HepG2 (cell line): ENCODE results near the gene GALNT10. TPM values are rescaled to one million over a fixed set of nuclear protein-coding genes. Genes with fewer than 3 reads are reported as not detected.

ENCODE experiments used
- ATAC-seq: fragments of 200-7000 bp; cut with Tn5 transposase; 3 replicates; pipeline ENCODE4 v1.9.1; 2020; ENCODE audit warnings: mild to moderate bottlenecking, moderate library complexity
- BruUV-seq: library from RNA; stranded (reverse); fragments of 400-500 nt; replicated peaks from 2 replicates; lab custom pipeline; 2021; lab: Mats Ljungman, UMichigan
- CTCF ChIA-PET: fragments of 300-600 bp; formaldehyde crosslinking; extraction: SDS; loops from one replicate; lab custom pipeline; 2021; ENCODE audit warnings: low total read pairs, inconsistent platforms, low intra/inter-chr PET ratio; lab: Yijun Ruan, JAX
- POLR2A ChIA-PET: fragments of 350-600 bp; sonication (Branson Sonifier 250); formaldehyde crosslinking; loops from one replicate; lab custom pipeline; 2020; ENCODE audit warnings: antibody characterized with exemption, inconsistent platforms; lab: Yijun Ruan, JAX
- DNase-seq: peaks from one replicate; pipeline ENCODE4 v3.0.0-alpha.2; 2015; ENCODE audit warnings: low spot score
- FAIRE-seq: peaks from 3 replicates; lab custom pipeline; 2011; peaks lifted over from hg19 to GRCh38; lab: Jason Lieb, UNC
- H2AFZ ChIP-seq: one replicate; pipeline ENCODE4 v1.6.1; 2011; ENCODE audit warnings: low read length, inconsistent platforms
- H3K27ac ChIP-seq: fragments of 300-600 bp; 3 replicates; pipeline ENCODE4 v1.8.0; 2011; ENCODE audit warnings: mixed run types, mild to moderate bottlenecking, mixed read lengths, low read length, inconsistent platforms; ENCODE audit not compliant: insufficient read depth; ENCODE audit errors: extremely low read length
- H3K27me3 ChIP-seq, 2 experiments: fragments of 200-600 bp in 1 of 2; 2 replicates in 1 of 2; 3 replicates in 1 of 2; pipeline versions ENCODE4 v1.6.0 to v1.8.0; 2011; ENCODE audit warnings: low read length in 2 of 2, mild to moderate bottlenecking in 2 of 2, moderate library complexity in 2 of 2, inconsistent platforms in 1 of 2; ENCODE audit not compliant: insufficient read depth in 2 of 2, control insufficient read depth in 1 of 2
- H3K36me3 ChIP-seq, 2 experiments: fragments of 200-600 bp in 1 of 2; replicated peaks in 1 of 2; 2 replicates in 1 of 2; 3 replicates in 1 of 2; pipeline versions ENCODE4 v1.5.1 to v1.8.0; 2011; ENCODE audit warnings: low read length in 2 of 2, inconsistent platforms in 1 of 2; ENCODE audit not compliant: insufficient read depth in 2 of 2, control insufficient read depth in 1 of 2
- H3K4me1 ChIP-seq: 2 replicates; pipeline ENCODE4 v1.5.1; 2012; ENCODE audit warnings: low read length, inconsistent platforms; ENCODE audit not compliant: insufficient read depth
- H3K4me2 ChIP-seq: 2 replicates; pipeline ENCODE4 v1.6.0; 2011; ENCODE audit warnings: low read depth, low read length, inconsistent platforms
- H3K4me3 ChIP-seq, 3 experiments: fragments of 200-600 bp in 1 of 3; sonication (generic), shearing (Covaris generic) in 1 of 3; replicated peaks in 1 of 3; 2 replicates each; pipeline ENCODE4 v1.5.1; 2011 to 2016; ENCODE audit warnings: low read length in 3 of 3, inconsistent platforms in 2 of 3, low read depth in 2 of 3, mild to moderate bottlenecking in 2 of 3, control low read depth in 1 of 3, mixed read lengths in 1 of 3; ENCODE audit not compliant: insufficient read depth in 1 of 3
- H3K79me2 ChIP-seq: one replicate; pipeline ENCODE4 v1.6.1; 2011; ENCODE audit warnings: low read length, inconsistent platforms; ENCODE audit not compliant: insufficient read depth
- H3K9ac ChIP-seq: 2 replicates; pipeline ENCODE4 v1.6.0; 2011; ENCODE audit warnings: mild to moderate bottlenecking, low read depth, low read length, inconsistent platforms; ENCODE audit not compliant: insufficient read depth
- H3K9me3 ChIP-seq: 2 replicates; pipeline ENCODE4 v1.5.1; 2012; ENCODE audit warnings: mild to moderate bottlenecking, low read length
- H4K20me1 ChIP-seq: 2 replicates; pipeline ENCODE4 v1.6.0; 2011; ENCODE audit warnings: inconsistent platforms, mild to moderate bottlenecking, low read length, moderate library complexity; ENCODE audit not compliant: insufficient read depth
- CBX1 ChIP-seq: IDR thresholded peaks from one replicate; pipeline ENCODE4 v1.6.1; 2016; ENCODE audit warnings: antibody characterized with exemption, low read depth
- GLI4 ChIP-seq: sonication (generic); formaldehyde crosslinking; IDR thresholded peaks from 2 replicates; pipeline ENCODE4 v1.5.1; 2020; ENCODE audit warnings: missing genetic modification reagents, mild to moderate bottlenecking, moderate library complexity, borderline replicate concordance
- HMGXB4 ChIP-seq, 2 experiments: sonication (generic) in 1 of 2; formaldehyde crosslinking in 1 of 2; IDR thresholded peaks; 2 replicates each; pipeline versions ENCODE4 v1.4.0 to v1.6.1; 2018 to 2020; ENCODE audit warnings: missing genetic modification reagents in 2 of 2, borderline replicate concordance in 1 of 2, low read depth in 1 of 2, mild to moderate bottlenecking in 1 of 2, missing biosample characterization in 1 of 2
- HNF4G ChIP-seq, 2 experiments: sonication (generic) in 1 of 2; formaldehyde crosslinking in 1 of 2; IDR thresholded peaks; 2 replicates each; pipeline versions ENCODE4 v1.4.0 to v1.6.1; 2011 to 2020; ENCODE audit warnings: borderline replicate concordance in 2 of 2, low read depth in 2 of 2, mild to moderate bottlenecking in 2 of 2, low read length in 1 of 2, missing genetic modification reagents in 1 of 2, moderate library complexity in 1 of 2
- HOXA7 ChIP-seq: sonication (generic); formaldehyde crosslinking; IDR thresholded peaks from 2 replicates; pipeline ENCODE4 v1.8.1; 2022; ENCODE audit warnings: mild to moderate bottlenecking, missing genetic modification reagents, moderate library complexity
- MZF1 ChIP-seq: sonication (generic); formaldehyde crosslinking; IDR thresholded peaks from 2 replicates; pipeline ENCODE4 v1.8.1; 2023; ENCODE audit warnings: mild to moderate bottlenecking, missing genetic modification reagents, borderline replicate concordance
- PBX2 ChIP-seq: IDR thresholded peaks from 2 replicates; pipeline ENCODE4 v1.6.1; 2016; ENCODE audit warnings: control low read depth
- THAP9 ChIP-seq: sonication (generic); formaldehyde crosslinking; IDR thresholded peaks from 2 replicates; pipeline ENCODE4; 2020; ENCODE audit warnings: missing genetic modification reagents, mild to moderate bottlenecking, borderline replicate concordance
- ZNF589 ChIP-seq: sonication (generic); formaldehyde crosslinking; conservative IDR thresholded peaks from 2 replicates; pipeline ENCODE4 v1.8.0; 2022; ENCODE audit warnings: mild to moderate bottlenecking, moderate library complexity, missing genetic modification reagents
- WGBS: methylation state at CpG from one replicate; pipeline ENCODE4 v1.1.6; 2017; ENCODE audit warnings: low lambda C conversion rate; 5-methylcytosine and 5-hydroxymethylcytosine counted together
- in situ Hi-C: cut with HindIII; loops from 2 replicates; pipeline ENCODE4 v1.10.0; 2017; ENCODE audit warnings: low pct_unique_long_range_greater_than_20kb; ENCODE audit not compliant: extremely low pct_ligation_motif_present
- intact Hi-C: fragments of 100-400 bp; cut with micrococcal nuclease; formaldehyde crosslinking; loops from one replicate; pipeline ENCODE4 v1.10.0; 2022; ENCODE audit not compliant: unreplicated experiment
- polyA plus RNA-seq, 8 experiments: library from polyadenylated mRNA; depleted of rRNA in 3 of 8; stranded (reverse) in 7 of 8; unstranded in 1 of 8; fragments of >200 nt; fragmentation: Illumina TruSeq in 4 of 8; extraction: Trizol in 4 of 8; gene quantifications; 2 replicates each; pipeline versions ENCODE4 v1.2.1 to v1.2.3, GENCODE V29; 2011 to 2016; ENCODE audit warnings: low read depth in 4 of 8, missing spikeins in 1 of 8, mixed read lengths in 1 of 8; ENCODE audit not compliant: insufficient read depth in 1 of 8
- total RNA-seq, 5 experiments: library from RNA; depleted of rRNA; stranded (reverse); fragments of >200 nt; fragmentation: Illumina TruSeq; extraction: Trizol; gene quantifications; 2 replicates each; pipeline ENCODE4 v1.2.3, GENCODE V29; 2016; ENCODE audit warnings: low read depth in 1 of 5

The GALNT10 gene
- total and polyA plus RNA-seq, 2 of the 13 experiments (the other 11 are each of a cell fraction or from before 2014, with no cell fraction given), result 8.1 to 11.2 TPM

- Histone ChIP-seq H3K9ac (no peak overlapping the region), H3K79me2 (no peaks in the 10 kb centered on the region)
- WGBS, result 58% methylated on average over 8 of the region's 10 CpGs
Measured at GRCh38 chr5:154191467-154192261, 1.1 kb downstream of the GALNT10 start.

More at GRCh38 chr5:154191467-154192261, 1.1 kb downstream of the GALNT10 start:
- H3K4me2 ChIP-seq, result peak overlapping the region; percentile 95
- no peak for ATAC-seq
- in situ Hi-C loops, result no loop called here
- H3K27me3 ChIP-seq, result peaks cover 0 to 9% of the 10 kb centered on the region in 2 experiments; a peak in 2 of 5 replicates
- POLR2A ChIA-PET, result interaction anchor here (1.1 kb wide), 1 partner anchor 213 kb away, joined by 3 read pairs; no protein-coding TSS in a partner anchor
- H3K36me3 ChIP-seq, result no peaks in the 10 kb centered on the region
- TF ChIP-seq HMGXB4 (CRISPR knock-in tag; IDR thresholded peaks at IDR 0.05; ENCODE audit: borderline replicate concordance in 1 of 2, low read depth in 1 of 2), result no peak
- no peak for TF ChIP-seq HOXA7 (CRISPR knock-in tag)
- TF ChIP-seq ZNF589 (CRISPR knock-in tag), result no peak
- no peak for TF ChIP-seq GLI4
- no peak for TF ChIP-seq THAP9
- no peak for TF ChIP-seq HNF4G (IDR thresholded peaks at IDR 0.05; ENCODE audit: borderline replicate concordance, low read depth, low read length)
- no peak for TF ChIP-seq HNF4G (CRISPR knock-in tag; IDR thresholded peaks at IDR 0.05; ENCODE audit: borderline replicate concordance, low read depth)
- no peak for TF ChIP-seq CBX1
- TF ChIP-seq PBX2 (CRISPR knock-in tag), result no peak
- TF ChIP-seq MZF1, result no peak
- TF ChIP-seq, all 625 proteins: peak for 0
- no peaks in the 10 kb centered on the region for H3K9me3 ChIP-seq
- intact Hi-C loops, result loop anchor here (2.0 kb wide), 1 partner anchor 213 kb away; no protein-coding TSS in a partner anchor
- FAIRE-seq (no peak), DNase-seq (no peak)
- peaks cover 31% of the 10 kb centered on the region for H3K4me1 ChIP-seq
- H3K27ac ChIP-seq, result no peak overlapping the region
- CTCF ChIA-PET, result no interaction called here
- peak overlapping the region in 1 of 3 experiments; percentile 82; a peak in 2 of 6 replicates for H3K4me3 ChIP-seq
- no peaks in the 10 kb centered on the region for H4K20me1 ChIP-seq
- no peak overlapping the region for H2AFZ ChIP-seq
- no TSS peak for BruUV-seq
